ENCODE data around the gene ADAP1. TPM values are rescaled to one million over a fixed set of nuclear protein-coding genes. Genes with fewer than 3 reads are reported as not detected.

ADAP1 gene
- total and polyA plus RNA-seq, 2 donors from 2014 or later = 36.4 to 48.2 TPM

DNA sequence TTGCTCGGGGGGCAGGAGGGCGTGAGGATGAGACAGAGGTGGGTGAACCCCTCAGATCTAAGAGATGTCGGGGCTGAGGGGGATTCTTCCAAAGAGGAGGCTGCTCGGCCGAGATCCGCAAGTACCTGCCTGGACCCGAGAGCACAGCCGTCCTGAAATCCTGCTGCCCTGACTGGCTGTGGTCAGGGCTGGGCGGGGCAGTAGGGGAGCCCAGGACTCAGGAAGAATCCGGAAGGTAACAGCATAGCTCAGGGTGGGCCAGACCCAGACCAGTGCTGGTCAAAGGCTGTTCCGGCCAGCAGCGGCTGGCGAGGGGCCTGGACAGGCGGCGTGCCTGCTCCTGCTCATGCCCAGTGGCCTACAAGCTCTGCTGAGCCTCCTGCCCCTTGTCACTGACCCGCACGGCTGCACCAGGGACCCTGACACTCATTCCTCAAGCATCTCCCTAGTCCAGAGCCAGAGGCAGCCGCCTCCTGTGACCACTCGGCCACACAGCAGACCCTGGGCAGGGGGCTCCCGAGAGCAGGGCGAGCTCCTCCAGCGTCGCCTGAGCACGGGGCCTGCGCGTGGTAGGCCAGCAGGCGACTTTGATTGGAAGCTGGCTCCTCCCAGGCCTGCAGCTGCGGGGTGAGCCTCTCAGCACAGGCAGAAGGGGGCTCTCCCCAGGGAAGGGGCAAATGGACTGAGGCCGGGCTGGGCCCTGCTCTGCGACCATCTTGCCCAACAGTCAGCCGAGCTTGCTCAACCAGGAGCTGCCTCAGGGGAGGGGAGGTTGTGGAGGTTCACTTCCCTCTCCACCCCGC, 3.1 kb upstream of the ADAP1 start:
- Histone ChIP-seq H3K27me3 (ENCODE audit: control insufficient read depth, insufficient read depth, low read length) (no peaks in the 10 kb centered on the region), H3K4me3 (ENCODE audit: low read length in 3 of 3) (no peak overlapping the region), H3K36me3 (ENCODE audit: control insufficient read depth in 2 of 3, insufficient read depth in 3 of 3, low read length in 3 of 3) (no peaks in the 10 kb centered on the region), H3K9me3 (ENCODE audit: control insufficient read depth in 2 of 3, insufficient read depth in 1 of 3, low read length in 3 of 3) (no peaks in the 10 kb centered on the region), H3K4me1 (ENCODE audit: control insufficient read depth in 2 of 3, insufficient read depth in 2 of 3, low read depth in 1 of 3, low read length in 3 of 3) (peaks cover 0 to 18% (median 0%) of the 10 kb centered on the region in 3 donors), H3K27ac (ENCODE audit: low read depth in 2 of 2, low read length in 2 of 2) (peak overlapping the region; percentile 40 to 65), H3K9ac (ENCODE audit: low read length in 3 of 3) (no peak overlapping the region)
- DNase-seq = peak in 2 of 5 donors; percentile 63 to 81
- no peak for FAIRE-seq
- intact Hi-C loops (cut with DNase I) = no loop called here
- TF ChIP-seq, protein P1, sequence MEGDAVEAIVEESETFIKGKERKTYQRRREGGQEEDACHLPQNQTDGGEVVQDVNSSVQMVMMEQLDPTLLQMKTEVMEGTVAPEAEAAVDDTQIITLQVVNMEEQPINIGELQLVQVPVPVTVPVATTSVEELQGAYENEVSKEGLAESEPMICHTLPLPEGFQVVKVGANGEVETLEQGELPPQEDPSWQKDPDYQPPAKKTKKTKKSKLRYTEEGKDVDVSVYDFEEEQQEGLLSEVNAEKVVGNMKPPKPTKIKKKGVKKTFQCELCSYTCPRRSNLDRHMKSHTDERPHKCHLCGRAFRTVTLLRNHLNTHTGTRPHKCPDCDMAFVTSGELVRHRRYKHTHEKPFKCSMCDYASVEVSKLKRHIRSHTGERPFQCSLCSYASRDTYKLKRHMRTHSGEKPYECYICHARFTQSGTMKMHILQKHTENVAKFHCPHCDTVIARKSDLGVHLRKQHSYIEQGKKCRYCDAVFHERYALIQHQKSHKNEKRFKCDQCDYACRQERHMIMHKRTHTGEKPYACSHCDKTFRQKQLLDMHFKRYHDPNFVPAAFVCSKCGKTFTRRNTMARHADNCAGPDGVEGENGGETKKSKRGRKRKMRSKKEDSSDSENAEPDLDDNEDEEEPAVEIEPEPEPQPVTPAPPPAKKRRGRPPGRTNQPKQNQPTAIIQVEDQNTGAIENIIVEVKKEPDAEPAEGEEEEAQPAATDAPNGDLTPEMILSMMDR (IDR thresholded peaks at IDR 0.05; ENCODE audit: borderline replicate concordance, extremely low read depth, insufficient read depth) = no peak

DNA sequence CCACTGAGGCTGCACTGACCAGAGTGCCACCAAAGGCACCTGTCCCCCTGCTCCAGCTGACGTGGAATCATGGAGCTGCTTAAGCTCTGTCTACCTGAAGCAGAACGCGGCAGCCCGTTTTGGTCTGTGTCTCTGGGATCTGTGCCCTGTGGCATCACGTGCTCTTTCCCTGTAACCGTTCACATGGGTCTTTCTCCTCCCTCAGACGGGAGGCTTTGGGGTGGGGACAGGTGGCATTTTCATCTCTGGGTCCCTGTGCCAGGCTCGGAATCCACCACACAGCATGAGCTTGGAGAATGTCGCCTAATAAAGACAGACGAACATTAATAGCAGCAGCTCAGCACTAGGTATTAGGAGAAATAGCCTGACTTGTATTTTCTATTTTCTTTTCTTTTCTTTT, 1.6 kb upstream of the ADAP1 start:
- TF ChIP-seq, protein P1 (IDR thresholded peaks at IDR 0.05; ENCODE audit: borderline replicate concordance, extremely low read depth, insufficient read depth) = no peak
- peak in 2 of 5 donors; percentile 37 to 46 for DNase-seq
- no peak overlapping the region for H3K27ac ChIP-seq (ENCODE audit: low read depth in 2 of 2, low read length in 2 of 2)

DNA sequence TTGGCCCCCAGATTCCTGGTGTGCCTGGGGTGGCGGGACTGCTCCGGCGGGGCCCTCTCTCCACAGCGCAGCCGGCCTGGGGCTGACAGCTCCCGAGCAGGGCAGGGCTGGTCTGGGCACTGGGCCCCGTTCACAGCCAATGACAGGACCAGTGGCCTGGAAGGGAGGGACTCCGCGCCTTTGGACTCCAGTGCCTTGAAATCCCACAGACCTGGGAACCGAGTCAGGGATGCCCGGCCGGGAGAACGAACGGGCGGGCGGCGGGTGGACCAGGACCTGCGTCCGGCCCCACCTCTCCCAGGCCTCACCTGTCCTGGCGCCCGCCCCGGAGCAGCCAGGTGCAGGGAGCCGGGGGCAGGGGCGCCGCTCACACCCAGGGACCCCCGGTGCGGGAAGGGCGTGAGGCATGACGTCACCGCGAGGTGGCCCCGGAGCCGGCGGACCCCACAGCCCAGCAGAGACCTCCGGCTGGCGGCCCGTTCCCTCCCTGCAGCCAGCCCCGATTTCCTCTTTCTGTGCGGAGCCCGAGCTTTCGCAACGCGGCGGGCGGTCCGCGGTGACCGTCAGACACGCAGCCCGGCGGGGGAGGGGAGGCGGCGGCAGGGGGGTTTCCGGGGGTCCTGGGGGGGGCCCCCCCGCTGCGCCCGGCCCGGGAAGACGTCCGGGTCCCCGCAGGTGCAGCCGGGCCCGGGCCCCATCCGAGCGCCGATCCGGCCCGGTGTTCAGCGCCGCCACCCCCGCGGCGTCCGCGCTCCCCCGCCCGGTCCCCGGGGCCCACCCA, 743 bp downstream of the ADAP1 start:
- Histone ChIP-seq H3K4me1 (ENCODE audit: control insufficient read depth in 2 of 3, insufficient read depth in 2 of 3, low read depth in 1 of 3, low read length in 3 of 3) (peaks cover 0 to 18% (median 0%) of the 10 kb centered on the region in 3 donors), H3K9ac (ENCODE audit: low read length in 3 of 3) (peak overlapping the region in 2 of 3 donors; percentile 37 to 40), H3K9me3 (ENCODE audit: control insufficient read depth in 2 of 3, insufficient read depth in 1 of 3, low read length in 3 of 3) (no peaks in the 10 kb centered on the region), H3K27me3 (ENCODE audit: control insufficient read depth, insufficient read depth, low read length) (no peaks in the 10 kb centered on the region), H3K4me3 (ENCODE audit: low read length in 3 of 3) (peak overlapping the region in 1 of 3 donors; percentile 52), H3K36me3 (ENCODE audit: control insufficient read depth in 2 of 3, insufficient read depth in 3 of 3, low read length in 3 of 3) (no peaks in the 10 kb centered on the region), H3K27ac (ENCODE audit: low read depth in 2 of 2, low read length in 2 of 2) (peak overlapping the region; percentile 54 to 71)
- FAIRE-seq = no peak
- TF ChIP-seq, protein P1 (IDR thresholded peaks at IDR 0.05; ENCODE audit: borderline replicate concordance, extremely low read depth, insufficient read depth) = no peak
- peak; percentile 59 to 89 (median 76) for DNase-seq
- intact Hi-C loops (cut with DNase I) = no loop called here

More for the DNA sequence above, 1.6 kb upstream of the ADAP1 start:
- H3K4me1 ChIP-seq (ENCODE audit: control insufficient read depth in 2 of 3, insufficient read depth in 2 of 3, low read depth in 1 of 3, low read length in 3 of 3) = peaks cover 0 to 18% (median 0%) of the 10 kb centered on the region in 3 donors
- H3K9me3 ChIP-seq (ENCODE audit: control insufficient read depth in 2 of 3, insufficient read depth in 1 of 3, low read length in 3 of 3) = no peaks in the 10 kb centered on the region
- no peak for FAIRE-seq
- no peak overlapping the region for H3K4me3 ChIP-seq (ENCODE audit: low read length in 3 of 3)
- intact Hi-C loops (cut with DNase I) = no loop called here
- no peaks in the 10 kb centered on the region for H3K36me3 ChIP-seq (ENCODE audit: control insufficient read depth in 2 of 3, insufficient read depth in 3 of 3, low read length in 3 of 3)
- no peak overlapping the region for H3K9ac ChIP-seq (ENCODE audit: low read length in 3 of 3)
- H3K27me3 ChIP-seq (ENCODE audit: control insufficient read depth, insufficient read depth, low read length) = no peaks in the 10 kb centered on the region
